Muscle of arm (tissue), 12 donors: ENCODE data around the gene DUS4L. TPM values are rescaled to one million over a fixed set of nuclear protein-coding genes. Genes with fewer than 3 reads are reported as not detected.

Experiments
- DNase-seq: peaks from one replicate; pipeline ENCODE4 v3.0.0-alpha.2; 2013
- polyA plus RNA-seq, 12 donors: library from polyadenylated mRNA; unstranded; fragments of 120-200 nt; gene quantifications; one replicate each; pipeline ENCODE4 v1.2.1, GENCODE V29; 2013; ENCODE audit not compliant: insufficient read length in 12 of 12

The DUS4L gene
- polyA plus RNA-seq, 12 donors = 5.9 to 23.5 (median 8.7) TPM; not detected in 1

DNA sequence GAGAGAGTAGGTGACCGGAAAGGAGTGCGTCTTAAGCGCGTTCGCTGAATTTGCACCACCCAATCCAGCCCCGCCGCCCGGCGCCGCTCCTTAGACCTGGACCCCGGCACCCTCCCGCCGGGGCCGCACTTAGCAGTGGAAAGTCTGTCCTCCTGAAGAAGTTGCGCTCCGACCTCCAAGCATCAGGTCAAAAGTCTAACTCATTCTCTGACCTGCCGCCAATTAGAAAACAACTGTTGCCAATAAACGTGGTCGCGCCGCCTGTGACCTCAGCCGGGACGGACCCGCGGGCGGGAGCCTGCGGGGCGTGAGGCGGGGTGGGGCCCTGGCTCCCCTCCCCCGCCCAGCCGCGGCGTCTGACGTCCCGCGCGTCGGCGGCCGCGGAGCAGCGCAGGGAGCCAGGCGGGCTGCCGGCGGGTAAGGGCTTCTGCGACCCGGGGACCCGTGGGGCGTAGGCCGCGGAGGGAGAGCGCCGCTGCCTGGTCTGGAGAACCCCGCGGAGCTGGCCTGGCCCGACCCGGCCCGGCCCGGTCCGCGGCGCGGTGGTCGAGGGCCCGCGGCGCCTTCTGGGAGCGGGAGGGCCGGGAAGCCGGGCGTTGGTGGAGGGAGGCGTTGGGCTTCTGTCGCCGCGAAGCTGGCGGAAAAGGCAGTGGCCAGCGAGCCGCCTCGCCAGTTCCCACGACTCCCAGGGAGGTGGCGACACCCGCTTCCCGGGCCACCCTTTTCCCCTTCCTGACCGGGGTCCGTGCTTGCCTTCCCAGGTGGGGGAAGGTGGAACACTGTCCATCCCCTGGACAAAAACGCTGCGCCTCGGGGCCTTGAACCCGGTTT lies 16.3 kb downstream of the DUS4L start, which contains the start of gene BCAP29:
Gene BCAP29 (plus strand): TSS at position 362 of the 831 bp plus-strand sequence. CDS start 527 bp downstream, outside the sequence.
- DNase-seq = peak; percentile 78

GRCh38 chr7:107580716-107581383 lies 17.1 kb downstream of the DUS4L start:
- DNase-seq = no peak

DNA sequence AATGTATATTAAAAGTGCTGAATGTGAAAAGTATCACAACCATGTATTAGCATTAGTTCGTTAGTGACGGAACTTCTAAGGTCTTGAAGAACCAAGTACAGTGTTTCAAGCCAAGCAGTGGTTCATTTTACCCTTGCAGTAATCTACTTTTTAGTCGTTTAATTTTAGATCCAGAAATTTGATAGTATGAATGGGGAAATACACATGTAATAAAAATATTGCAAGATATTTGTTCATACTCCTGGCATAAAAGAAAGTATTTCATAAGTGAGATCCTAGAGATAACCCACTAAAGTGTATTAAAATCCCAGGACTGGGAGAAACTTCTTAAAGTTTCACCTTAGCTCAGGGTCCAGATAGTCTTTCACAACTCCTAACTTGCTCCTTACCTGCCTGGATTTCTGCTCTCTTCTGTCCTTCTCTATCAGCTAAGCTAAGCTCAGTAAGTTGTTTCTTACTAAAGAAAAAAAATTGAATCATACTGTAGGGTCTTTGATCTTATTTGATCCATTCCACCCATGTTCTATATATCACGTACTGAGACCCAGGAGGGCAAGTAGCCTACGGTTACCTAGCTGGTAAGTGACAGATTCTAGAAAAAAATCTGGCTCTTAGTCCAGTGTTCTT lies 17.7 kb downstream of the DUS4L start:
- DNase-seq = no peak

DNA sequence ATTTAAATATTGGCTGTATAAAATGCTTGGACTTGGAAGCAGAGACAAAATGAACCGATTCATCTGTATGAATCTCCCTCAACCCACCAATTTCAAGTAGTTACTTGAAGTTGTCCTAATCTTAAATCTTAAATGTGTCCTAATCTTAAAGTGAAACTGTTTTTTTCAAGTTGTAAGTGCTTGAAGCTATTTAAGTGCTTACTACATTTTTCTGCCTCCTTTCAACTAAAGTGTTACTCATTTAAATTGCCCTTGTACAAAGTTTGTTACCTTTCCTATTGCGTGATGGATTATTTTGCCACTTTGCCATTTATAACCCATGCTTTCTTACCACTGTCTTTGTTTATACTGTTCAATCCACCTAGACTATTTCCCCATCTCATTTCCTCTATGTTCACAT lies 19.1 kb downstream of the DUS4L start:
- no peak for DNase-seq

GRCh38 chr7:107584716-107585115 lies 20.9 kb downstream of the DUS4L start:
- DNase-seq = no peak

DNA sequence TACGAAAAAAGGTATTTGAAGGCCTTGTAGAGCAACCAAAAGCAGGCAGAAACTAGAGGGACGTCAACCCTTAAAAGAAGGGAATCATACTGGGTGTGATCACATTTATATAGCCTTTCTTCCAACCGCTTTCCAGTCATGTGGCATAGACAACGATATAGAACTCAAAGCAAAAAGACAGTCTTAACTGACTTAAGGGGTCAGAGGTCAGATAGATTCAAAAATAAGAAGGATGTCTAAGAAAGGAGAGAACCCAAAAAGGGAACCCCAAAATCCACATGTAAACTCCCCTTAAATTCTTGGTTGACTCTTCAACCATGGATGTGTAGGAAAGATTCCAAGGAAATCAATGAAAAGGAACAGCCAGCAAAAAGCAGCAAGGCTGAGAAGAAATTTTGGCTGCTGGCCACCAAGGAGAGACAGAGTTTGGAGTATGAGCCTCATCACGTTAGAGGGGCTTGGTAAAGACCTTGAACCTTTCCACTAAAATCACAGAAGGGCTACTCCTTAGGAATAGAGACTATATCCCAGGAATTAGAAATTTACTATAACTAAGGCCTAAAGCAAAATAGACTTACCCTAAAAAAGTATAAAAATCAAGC lies 24.9 kb downstream of the DUS4L start:
- DNase-seq = no peak

GRCh38 chr7:107591421-107591820 lies 27.6 kb downstream of the DUS4L start:
- no peak for DNase-seq

DNA sequence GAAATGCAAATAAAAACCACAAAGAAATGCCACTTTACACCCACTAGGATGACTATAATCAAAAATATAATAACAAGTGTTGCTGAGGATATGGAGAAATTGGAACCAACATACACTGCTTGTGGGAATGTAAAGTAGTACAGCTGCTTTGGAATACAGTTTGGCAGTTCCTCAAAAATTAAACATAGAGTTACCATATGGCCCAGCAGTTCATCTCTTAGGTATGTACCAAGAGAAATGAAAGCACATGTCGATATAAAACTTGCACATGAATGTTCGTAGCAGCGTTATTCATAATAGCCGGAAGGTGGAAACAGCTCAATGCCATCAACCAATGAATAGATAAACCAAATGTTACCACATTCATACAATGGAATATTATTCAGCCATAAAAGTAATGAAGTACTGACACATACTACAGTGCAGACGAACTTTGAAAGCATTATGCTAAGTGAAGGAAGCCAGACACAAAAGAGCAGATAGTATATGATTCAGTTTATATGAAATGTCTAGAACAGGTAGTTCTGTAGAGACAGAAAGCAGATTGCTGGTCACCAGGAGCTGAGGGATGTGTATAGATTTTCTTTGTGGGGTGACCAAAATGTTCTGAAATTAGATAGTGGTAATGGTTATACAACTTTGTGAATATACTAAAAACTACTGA lies 28.7 kb downstream of the DUS4L start:
- no peak for DNase-seq

DNA sequence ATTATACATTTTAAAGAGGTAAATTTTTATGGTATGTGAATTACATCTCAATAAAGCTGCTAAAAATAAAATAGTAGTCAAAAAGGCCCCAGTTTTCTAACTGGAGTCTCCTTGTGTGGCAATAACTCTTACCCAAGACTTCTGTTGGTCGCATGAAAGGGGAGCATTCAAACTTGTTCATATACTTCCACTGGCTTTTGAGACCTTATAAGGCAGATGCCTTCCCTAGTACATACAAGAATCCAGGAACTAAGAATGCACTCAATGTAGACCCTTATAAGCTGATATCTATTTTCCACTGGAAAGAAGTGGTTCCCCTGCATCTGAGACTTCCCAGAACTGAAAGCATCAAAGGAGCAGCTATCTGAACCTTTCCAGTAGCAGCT lies 29.2 kb downstream of the DUS4L start:
- no peak for DNase-seq

GRCh38 chr7:107594961-107595737 lies 31.4 kb downstream of the DUS4L start:
- DNase-seq = no peak

- no peak for DNase-seq
Observed at GRCh38 chr7:107596881-107597581, 33.3 kb downstream of the DUS4L start.

DNA sequence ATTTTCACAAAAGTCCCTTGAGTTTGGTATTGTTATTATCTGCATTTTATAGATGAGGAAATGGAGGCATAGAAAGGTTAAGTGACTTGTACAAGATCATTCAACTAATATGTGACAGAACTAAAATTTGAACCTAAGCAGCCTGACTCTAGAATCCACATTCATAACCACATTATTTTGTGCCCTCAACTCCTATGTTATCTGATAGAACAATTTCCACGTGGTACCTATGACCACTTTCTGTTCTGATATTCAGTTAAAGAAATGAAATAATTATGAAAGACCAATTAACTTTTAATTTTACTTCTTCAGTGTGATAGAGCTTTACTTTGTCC lies 33.8 kb downstream of the DUS4L start:
- DNase-seq = no peak

- DNase-seq = no peak
Observed at GRCh38 chr7:107597953-107598352, 34.2 kb downstream of the DUS4L start.

GRCh38 chr7:107599262-107599661 lies 35.5 kb downstream of the DUS4L start:
- no peak for DNase-seq

DNA sequence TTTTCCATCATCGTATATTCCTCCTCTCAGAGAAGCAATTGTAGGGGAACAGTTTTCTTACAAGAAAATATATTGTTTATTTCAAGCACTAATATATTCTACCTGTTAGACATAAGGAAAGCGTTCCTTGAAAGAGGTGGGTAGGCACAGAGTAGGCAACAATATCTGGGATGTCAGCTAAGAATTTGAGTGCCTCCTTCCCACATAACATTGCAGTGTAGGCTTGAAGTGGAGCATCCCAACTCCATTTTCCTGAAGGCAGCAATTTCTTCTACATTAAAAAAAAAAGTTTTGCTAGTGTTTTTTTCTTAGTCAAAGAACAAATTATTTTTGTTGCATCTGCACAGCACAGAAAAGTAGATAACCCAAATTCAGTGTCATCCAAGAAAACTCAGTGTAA lies 37.0 kb downstream of the DUS4L start:
- DNase-seq = no peak

- DNase-seq = no peak
Observed at GRCh38 chr7:107605218-107605815, 41.5 kb downstream of the DUS4L start.

DNA sequence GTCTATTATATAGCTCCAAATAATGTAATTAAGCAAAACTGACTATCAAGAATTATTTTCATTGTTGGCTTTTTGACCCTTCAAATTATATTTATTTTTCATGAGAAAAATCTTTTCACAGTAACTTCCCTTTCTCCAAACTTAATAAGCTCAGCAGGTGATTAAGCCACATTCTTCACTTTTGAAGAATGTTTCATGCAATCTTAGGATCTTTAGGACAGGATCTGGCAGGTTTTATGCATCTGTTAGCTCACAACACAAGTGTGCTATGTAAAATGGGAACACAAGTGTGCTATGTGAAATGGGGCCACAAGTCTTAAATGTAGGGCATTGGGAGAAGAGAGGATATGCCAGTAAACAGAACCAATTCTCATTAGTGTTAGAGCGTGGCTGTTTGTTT lies 42.5 kb downstream of the DUS4L start:
- DNase-seq = no peak

- DNase-seq = peak; percentile 25
Observed at GRCh38 chr7:107609811-107610261, 46.1 kb downstream of the DUS4L start.

GRCh38 chr7:107610323-107610722 lies 46.6 kb downstream of the DUS4L start:
- no peak for DNase-seq

DNA sequence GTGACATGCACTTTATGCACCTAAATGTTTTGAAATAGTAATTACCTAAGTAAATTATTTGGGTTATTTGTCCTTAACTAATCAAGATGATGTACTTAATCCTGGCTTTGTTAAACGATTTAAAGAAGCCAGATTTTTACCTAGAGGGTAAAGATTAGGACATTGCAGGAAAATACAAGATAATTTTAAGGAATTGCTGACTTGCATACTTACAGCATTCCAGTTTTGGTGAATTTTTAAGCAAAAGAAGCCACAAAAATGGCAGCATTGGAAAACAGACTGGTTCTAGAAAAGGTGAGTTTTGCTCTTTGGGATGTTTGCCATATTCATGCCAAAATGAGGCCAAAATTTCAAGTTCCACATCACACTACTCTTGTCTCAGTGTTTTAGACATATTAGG lies 49.7 kb downstream of the DUS4L start:
- DNase-seq = no peak
